HL-60/S4 (cell line): ENCODE results near the gene DDX60.
"Not testable (repeated sequence)": the region's sequence is repeated elsewhere in the genome, so short reads cannot be mapped to it uniquely, and the experiment has no call there.

ENCODE experiments used
- in situ Hi-C: fragments of 300-500 bp; cut with MboI; formaldehyde crosslinking; loops from 2 replicates; pipeline ENCODE4 v1.14.3; 2022; ENCODE audit warnings: low sequenced_read_pairs

DDX60 gene

DNA sequence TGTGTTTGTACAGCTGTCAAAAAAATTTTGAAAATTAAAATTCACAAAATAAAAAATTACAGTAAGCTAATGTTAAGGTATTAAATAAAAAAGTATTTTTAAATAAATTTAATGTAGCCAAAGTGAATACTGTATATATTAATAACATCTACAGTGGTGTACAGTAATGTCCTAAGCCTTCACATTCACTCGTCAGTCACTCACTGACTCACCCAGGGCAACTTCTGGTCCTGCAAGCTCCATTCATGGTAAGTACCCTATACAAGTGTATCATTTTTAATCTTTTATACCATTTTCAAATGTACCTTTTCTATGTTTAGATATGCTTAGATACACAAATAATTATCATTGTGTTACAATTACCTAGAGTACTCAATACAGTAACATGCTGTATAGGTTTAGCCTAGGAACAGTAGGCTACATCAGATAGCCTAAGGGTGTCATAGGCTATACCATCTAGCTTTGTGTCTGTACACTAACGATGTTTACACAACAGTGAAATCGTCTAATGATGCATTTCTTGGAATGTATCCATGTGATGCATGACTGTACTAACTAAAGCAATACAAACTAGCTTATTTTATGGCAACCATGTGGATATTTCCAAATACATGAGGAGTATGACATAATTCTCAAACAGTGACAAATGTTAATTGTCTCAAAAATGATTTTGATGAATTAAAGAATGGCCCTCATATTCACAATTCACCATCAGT lies 13.7 kb downstream of the DDX60 start:
- in situ Hi-C loops, result no loop called here

DNA sequence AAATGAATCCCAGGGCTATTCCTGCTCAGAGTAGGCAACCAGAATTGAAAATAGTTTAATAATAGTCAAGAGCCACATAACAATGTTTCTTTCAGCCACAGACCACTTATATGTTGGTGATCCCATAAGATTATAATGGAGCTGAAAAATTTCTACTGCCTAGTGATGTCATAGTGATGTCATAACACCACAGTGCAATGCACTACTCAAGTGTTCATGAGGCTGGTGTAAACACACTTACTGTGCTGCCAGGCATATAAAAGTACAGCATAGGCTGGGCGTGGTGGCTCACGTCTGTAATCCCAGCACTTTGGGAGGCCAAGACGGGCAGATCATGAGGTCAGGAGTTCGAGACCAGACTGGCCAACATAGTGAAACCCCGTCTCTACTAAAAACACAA lies 15.1 kb downstream of the DDX60 start:
- in situ Hi-C loops, result not testable (repeated sequence)

GRCh38 chr4:168293386-168293975 lies 25.1 kb downstream of the DDX60 start:
- in situ Hi-C loops, result no loop called here

DNA sequence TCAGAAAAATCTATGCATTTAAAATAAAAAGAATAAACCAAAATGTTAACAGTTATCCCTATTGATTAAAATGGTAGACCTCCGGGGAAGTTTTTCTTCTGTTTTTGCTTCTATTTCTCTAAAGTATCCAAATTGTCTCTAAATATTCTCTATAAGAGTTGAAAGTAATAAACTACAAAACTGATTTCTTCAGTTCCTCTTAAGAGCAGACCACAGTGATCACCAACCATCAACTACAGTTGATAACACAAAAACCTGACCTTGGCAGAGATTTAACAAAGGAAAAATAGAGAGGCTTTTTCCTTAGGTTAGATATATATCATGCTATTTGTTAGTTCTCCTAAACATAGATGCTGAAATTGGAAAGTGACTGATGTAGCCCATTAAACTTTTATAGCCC lies 27.3 kb downstream of the DDX60 start:
- in situ Hi-C loops, result no loop called here

- in situ Hi-C loops, result not testable (repeated sequence)
These were observed 32.7 kb downstream of the DDX60 start for GRCh38 chr4:168285850-168286249.

GRCh38 chr4:168279556-168279955 lies 39.0 kb downstream of the DDX60 start:
- in situ Hi-C loops, result no loop called here

DNA sequence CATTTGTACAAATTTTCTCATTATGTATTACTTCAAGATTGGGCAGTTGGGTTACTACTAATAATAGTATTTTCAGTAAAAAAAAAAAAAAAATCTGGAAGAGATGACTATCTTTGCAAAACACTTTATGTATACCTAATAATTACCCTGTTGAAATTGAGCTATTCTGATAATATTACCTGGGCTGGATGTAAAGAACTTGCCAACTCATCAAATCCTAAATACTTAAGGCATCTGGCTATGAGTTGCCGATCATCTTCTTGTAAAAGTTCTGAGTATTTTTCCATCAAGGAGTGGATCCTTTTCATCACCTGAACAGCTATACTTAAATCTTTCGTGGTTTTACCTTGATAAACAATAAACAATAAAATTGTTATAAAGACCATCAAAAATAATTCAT lies 42.7 kb downstream of the DDX60 start:
- in situ Hi-C loops, result no loop called here

DNA sequence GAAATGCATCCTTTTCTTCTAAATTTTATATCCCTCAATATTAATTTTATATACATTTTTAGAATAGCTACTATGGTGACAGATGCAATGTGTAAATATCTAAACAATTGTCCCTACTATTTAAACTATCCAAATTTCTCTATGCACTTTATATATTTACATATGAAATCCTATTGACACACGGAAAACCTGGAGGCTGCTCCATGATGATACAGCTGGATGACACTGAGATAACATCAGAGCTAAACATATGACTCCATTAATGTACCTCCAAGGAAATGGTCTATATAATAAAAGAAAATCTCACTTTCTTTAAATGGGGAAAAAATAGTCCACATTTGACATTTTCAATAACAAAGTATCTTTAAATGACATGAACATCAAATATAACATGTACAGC lies 43.7 kb downstream of the DDX60 start:
- in situ Hi-C loops, result no loop called here

GRCh38 chr4:168273838-168274237 lies 44.7 kb downstream of the DDX60 start:
- in situ Hi-C loops, result no loop called here

DNA sequence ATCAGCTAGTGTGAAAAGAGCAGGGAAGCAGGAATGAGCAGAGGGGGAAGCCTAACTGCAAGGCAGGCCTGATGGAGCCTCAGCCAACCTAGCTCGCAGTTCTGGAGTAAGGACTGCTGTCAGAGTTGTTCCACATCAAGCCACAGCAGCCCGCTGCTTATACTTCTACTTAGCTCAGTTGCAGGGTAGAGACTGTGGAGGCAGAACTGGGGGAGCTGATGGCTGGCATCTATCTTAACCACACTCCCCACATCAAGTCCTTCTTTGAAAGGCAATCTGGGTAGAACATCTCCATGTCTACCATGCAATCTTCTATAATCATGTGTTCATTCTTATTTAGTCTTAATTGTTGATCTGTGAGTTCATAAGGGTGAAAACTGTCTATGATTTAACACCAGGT lies 46.1 kb downstream of the DDX60 start:
- in situ Hi-C loops, result no loop called here

DNA sequence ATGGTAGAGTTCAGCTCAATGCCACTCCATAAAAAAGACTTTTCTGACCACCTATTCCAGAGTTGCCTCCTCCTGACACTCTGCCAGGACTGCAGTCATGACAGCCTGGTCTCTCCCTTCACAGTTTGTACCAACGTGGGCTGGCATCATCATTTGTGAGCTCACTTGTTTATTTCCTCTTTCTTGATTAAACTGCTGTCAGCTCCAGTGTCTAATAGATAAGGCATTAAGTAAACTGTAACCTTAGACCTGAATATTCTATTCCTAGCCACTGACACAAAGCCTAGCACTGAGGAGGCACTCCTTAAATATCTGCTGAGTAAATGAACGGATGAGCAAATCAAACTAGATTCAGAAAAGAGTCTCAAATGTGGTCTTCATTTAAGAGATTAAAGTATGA lies 48.7 kb downstream of the DDX60 start:
- in situ Hi-C loops, result no loop called here

- in situ Hi-C loops, result no loop called here
These were observed 53.2 kb downstream of the DDX60 start for GRCh38 chr4:168265327-168265726.

DNA sequence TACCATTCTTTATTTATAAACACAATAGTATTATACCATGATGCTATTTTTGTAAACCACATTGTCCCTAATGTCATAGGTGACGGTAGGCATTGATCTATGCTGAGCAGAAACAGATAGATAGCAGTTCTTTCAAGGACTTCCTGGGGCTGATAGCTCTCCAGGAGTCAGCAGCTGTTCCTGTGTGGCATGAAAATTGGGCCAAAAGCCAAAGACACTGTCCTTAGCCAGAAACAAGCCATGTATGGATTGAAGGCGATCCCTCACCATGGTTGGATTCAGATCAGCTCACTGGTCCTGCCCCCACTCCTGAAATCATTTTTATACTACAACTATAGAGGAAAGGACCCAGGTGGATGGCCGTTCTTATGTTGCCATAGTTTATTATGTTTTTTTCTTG lies 53.6 kb downstream of the DDX60 start:
- in situ Hi-C loops, result no loop called here

- in situ Hi-C loops, result no loop called here
These were observed 55.5 kb downstream of the DDX60 start for GRCh38 chr4:168263039-168263438.

DNA sequence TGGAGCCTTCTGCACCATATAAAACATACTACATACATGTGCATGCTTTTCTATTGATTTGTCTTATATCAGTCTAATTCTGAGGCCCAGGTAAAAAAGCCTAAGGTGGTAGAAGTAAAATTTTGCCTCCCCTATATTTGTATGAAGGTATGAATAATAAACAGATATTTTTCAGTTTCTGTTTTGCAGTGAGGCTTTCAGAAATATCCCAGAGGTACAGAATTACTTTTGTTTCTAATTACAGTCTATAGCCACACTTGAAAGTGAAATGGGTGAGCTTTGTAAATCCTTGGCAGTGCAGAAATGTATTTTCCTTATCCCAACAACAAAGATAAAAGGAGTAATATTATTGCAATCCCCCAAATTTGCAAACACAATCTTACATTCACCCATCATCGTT lies 59.5 kb downstream of the DDX60 start:
- in situ Hi-C loops, result no loop called here

DNA sequence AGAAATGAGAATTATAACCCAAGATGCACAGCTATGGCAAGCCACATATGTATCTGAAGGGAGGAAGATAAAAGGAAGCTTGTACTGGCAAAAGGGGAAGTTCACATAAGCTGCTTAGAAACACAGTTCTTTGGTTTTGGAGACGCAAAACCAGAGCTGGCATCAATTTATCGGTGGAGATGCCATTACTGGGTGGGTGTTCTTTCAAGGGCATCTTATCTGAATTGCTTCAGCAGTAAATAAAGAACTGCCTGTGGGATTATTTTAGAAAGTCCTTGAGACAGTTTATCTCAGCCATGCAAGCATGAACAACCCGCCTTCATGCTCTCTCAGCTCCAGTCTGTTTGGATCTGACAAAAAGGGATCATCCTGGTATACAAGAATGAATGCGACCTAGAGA lies 60.8 kb downstream of the DDX60 start:
- in situ Hi-C loops, result no loop called here

DNA sequence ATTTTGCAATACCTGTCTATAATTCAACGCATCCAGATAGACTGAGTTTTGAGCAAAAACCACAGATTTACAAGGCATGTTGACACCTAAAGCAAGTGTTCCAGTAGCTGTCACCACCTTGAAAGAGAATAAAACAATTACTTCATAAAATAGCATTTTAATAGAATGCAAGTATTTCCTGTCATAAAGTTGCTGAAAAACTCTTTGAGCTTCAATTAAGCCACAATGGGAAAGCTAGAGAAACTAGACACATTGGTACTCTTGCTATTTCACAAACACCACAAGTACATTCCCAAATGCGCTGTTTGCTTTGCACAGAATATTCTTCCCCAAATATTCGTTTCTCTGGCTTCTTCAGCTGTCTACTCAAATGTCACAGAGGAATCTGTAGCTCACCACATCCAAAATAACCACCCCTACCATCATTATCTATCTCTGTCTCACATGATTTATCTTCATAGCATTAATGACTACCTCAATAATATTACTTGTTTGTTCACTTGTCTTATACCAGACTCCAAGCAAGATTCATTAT lies 70.3 kb downstream of the DDX60 start:
- in situ Hi-C loops, result no loop called here

- in situ Hi-C loops, result no loop called here
These were observed 70.9 kb downstream of the DDX60 start for GRCh38 chr4:168247603-168248002.

GRCh38 chr4:168241953-168242352 lies 76.6 kb downstream of the DDX60 start:
- in situ Hi-C loops, result no loop called here

DNA sequence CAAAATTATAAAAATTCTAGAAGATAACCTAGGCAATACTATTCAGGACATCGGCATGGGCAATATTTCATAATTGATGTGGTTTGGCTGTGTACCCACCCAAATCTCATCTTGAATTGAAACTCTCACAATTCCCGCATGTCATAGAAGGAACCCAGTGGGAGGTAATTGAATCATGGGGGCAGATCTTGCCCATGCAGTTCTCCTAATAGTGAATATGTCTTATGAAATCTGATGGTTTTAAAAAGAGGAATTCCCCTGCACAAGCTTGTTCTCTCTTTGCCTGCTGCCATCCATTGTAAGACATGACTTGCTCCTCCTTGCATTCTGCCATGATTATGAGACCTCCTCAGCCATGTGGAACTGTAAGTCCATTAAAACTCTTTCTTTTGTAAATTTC lies 77.7 kb downstream of the DDX60 start:
- in situ Hi-C loops, result no loop called here

DNA sequence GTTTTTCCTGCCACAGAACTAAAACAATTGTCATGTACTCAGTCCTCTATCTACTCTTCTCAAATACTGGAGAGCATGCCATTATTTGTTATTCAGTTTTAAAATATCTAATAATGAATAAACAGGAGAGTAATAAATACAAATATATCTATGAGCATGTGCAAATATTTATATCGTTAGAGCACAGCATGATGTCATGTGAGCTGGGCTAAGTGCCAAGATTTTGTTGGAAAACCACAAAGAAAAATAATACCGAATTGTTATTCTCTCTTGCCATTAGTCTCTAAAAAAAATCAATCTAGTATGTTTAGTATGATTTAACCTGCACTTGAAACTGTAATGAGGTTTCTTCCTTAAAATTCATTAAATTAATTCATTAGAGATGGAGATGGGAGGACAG lies 97.3 kb downstream of the DDX60 start:
- in situ Hi-C loops, result no loop called here

- in situ Hi-C loops, result no loop called here
These were observed 97.7 kb downstream of the DDX60 start for GRCh38 chr4:168220893-168221292.

DNA sequence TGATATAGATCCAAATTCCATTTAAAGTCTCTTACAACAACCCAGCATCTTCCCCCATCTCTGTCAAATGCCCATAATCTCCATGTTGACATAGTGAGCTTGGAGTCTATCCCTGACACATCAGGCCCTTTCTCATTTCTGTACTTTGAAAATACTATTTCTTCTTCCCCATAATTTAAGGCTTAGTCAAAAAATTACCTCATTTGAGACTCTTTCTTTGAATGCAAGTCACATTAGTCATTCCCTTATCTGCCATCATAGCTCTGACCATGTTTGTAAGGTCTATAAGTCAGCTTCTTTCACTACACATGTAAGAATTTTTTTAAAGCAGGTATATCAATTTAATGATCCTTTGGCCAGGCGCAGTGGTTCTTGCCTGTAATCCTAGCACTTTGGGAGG lies 99.9 kb downstream of the DDX60 start:
- in situ Hi-C loops, result no loop called here
